ENCODE results near the gene NELL1.

Gene NELL1

GRCh38 chr11:20661445-20661844, 7.9 kb upstream of the NELL1 start:
- DNase-seq: no peak
- intact Hi-C loops (cut with DNase I): no loop called here

- DNase-seq: no peak
- intact Hi-C loops (cut with DNase I): no loop called here
Observed at GRCh38 chr11:20661850-20662249, 7.5 kb upstream of the NELL1 start.

GRCh38 chr11:20668131-20668809, 1.1 kb upstream of the NELL1 start:
- DNase-seq: no peak
- intact Hi-C loops (cut with DNase I): no loop called here

GRCh38 chr11:20669820-20670684, 666 bp downstream of the NELL1 start:
- intact Hi-C loops (cut with DNase I): no loop called here
- peak in 5 of 10 donors; percentile 24 to 86 (median 77) for DNase-seq

- DNase-seq: peak in 7 of 10 donors; percentile 14 to 87 (median 45)
- intact Hi-C loops (cut with DNase I): no loop called here
Observed at GRCh38 chr11:20670932-20671403, 1.6 kb downstream of the NELL1 start.

GRCh38 chr11:20671856-20672546, 2.6 kb downstream of the NELL1 start:
- no peak for DNase-seq
- intact Hi-C loops (cut with DNase I): no loop called here

GRCh38 chr11:20672575-20672974, 3.2 kb downstream of the NELL1 start:
- intact Hi-C loops (cut with DNase I): no loop called here
- no peak for DNase-seq

GRCh38 chr11:20676658-20677057, 7.3 kb downstream of the NELL1 start:
- DNase-seq: no peak
- intact Hi-C loops (cut with DNase I): no loop called here

GRCh38 chr11:20688761-20689160, 19.4 kb downstream of the NELL1 start:
- intact Hi-C loops (cut with DNase I): no loop called here
- DNase-seq: no peak

GRCh38 chr11:20707876-20708275, 38.5 kb downstream of the NELL1 start:
- peak in 2 of 10 donors; percentile 66 to 75 for DNase-seq
- intact Hi-C loops (cut with DNase I): no loop called here

GRCh38 chr11:20712912-20713311, 43.5 kb downstream of the NELL1 start:
- DNase-seq: peak in 1 of 10 donors; percentile 30
- intact Hi-C loops (cut with DNase I): no loop called here

GRCh38 chr11:20715464-20715863, 46.1 kb downstream of the NELL1 start:
- intact Hi-C loops (cut with DNase I): no loop called here
- no peak for DNase-seq

GRCh38 chr11:20715931-20716330, 46.5 kb downstream of the NELL1 start:
- intact Hi-C loops (cut with DNase I): no loop called here

GRCh38 chr11:20719821-20720220, 50.4 kb downstream of the NELL1 start:
- no peak for DNase-seq
- intact Hi-C loops (cut with DNase I): no loop called here

More at GRCh38 chr11:20715931-20716330, 46.5 kb downstream of the NELL1 start:
- no peak for DNase-seq

- intact Hi-C loops (cut with DNase I): no loop called here
- no peak for DNase-seq
Observed at GRCh38 chr11:20723366-20723765, 54.0 kb downstream of the NELL1 start.

- no peak for DNase-seq
- intact Hi-C loops (cut with DNase I): no loop called here
Observed at GRCh38 chr11:20729597-20730105, 60.3 kb downstream of the NELL1 start.

GRCh38 chr11:20731676-20732215, 62.4 kb downstream of the NELL1 start:
- DNase-seq: no peak
- intact Hi-C loops (cut with DNase I): no loop called here

- intact Hi-C loops (cut with DNase I): no loop called here
- no peak for DNase-seq
Observed at GRCh38 chr11:20739107-20739506, 69.7 kb downstream of the NELL1 start.

GRCh38 chr11:20739577-20739976, 70.2 kb downstream of the NELL1 start:
- no peak for DNase-seq
- intact Hi-C loops (cut with DNase I): no loop called here

GRCh38 chr11:20754933-20755332, 85.5 kb downstream of the NELL1 start:
- intact Hi-C loops (cut with DNase I): no loop called here
- DNase-seq: no peak

GRCh38 chr11:20759541-20759940, 90.2 kb downstream of the NELL1 start:
- no peak for DNase-seq
- intact Hi-C loops (cut with DNase I): no loop called here
